Anterior cingulate cortex (tissue), 58 donors: Measurements from ENCODE around the gene PDSS2.

Experiments
- DNase-seq, 58 donors: peaks; one replicate each; lab custom pipeline; 2025; lab: John Stamatoyannopoulos, UW

The PDSS2 gene

GRCh38 chr6:107459283-107460082, at the start of gene PDSS2:
Gene PDSS2 (minus strand): TSS chr6:107459564. CDS start chr6:107459285, 279 bp downstream.
- peak; percentile 71 to 99 (median 95) for DNase-seq

- no peak for DNase-seq
Observed at GRCh38 chr6:107506145-107506544, 46.8 kb upstream of the PDSS2 start.

GRCh38 chr6:107504270-107505026, 45.1 kb upstream of the PDSS2 start:
- DNase-seq: no peak

GRCh38 chr6:107496892-107497684, 37.7 kb upstream of the PDSS2 start:
- DNase-seq: no peak

- DNase-seq: no peak
Observed at GRCh38 chr6:107495971-107496370, 36.6 kb upstream of the PDSS2 start.

- peak in 10 of 58 donors; percentile 2 to 35 (median 14) for DNase-seq
Observed at GRCh38 chr6:107495196-107495643, 35.9 kb upstream of the PDSS2 start.

- peak in 30 of 58 donors; percentile 5 to 56 (median 25) for DNase-seq
Observed at GRCh38 chr6:107493158-107494057, 34.0 kb upstream of the PDSS2 start.

- peak in 36 of 58 donors; percentile 1 to 74 (median 24) for DNase-seq
Observed at GRCh38 chr6:107491760-107492660, 32.6 kb upstream of the PDSS2 start.

GRCh38 chr6:107491138-107491609, 31.8 kb upstream of the PDSS2 start:
- peak in 39 of 58 donors; percentile 9 to 73 (median 45) for DNase-seq

GRCh38 chr6:107490566-107491137, 31.3 kb upstream of the PDSS2 start:
- DNase-seq: peak in 17 of 58 donors; percentile 20 to 61 (median 41)

- DNase-seq: peak in 57 of 58 donors; percentile 30 to 85 (median 70)
Observed at GRCh38 chr6:107489636-107490565, 30.5 kb upstream of the PDSS2 start, which contains the start of gene SOBP. Gene SOBP (plus strand): TSS chr6:107490117. CDS start chr6:107490617, 500 bp downstream.

GRCh38 chr6:107488875-107489635, 29.7 kb upstream of the PDSS2 start:
- peak in 39 of 58 donors; percentile 18 to 73 (median 45) for DNase-seq

- peak in 3 of 58 donors; percentile 1 to 6 (median 1) for DNase-seq
Observed at GRCh38 chr6:107488174-107488874, 29.0 kb upstream of the PDSS2 start.

- no peak for DNase-seq
Observed at GRCh38 chr6:107485157-107485556, 25.8 kb upstream of the PDSS2 start.

GRCh38 chr6:107479089-107479690, 19.8 kb upstream of the PDSS2 start:
- no peak for DNase-seq
